H1 (cell line): ENCODE data around the gene CFAP58.

Experiments
- CBX5 ChIP-seq: fragments of 300-800, 300-1000 bp; sonication (generic); IDR thresholded peaks from 2 replicates; pipeline ENCODE4 v1.7.1; 2016; ENCODE audit warnings: antibody characterized with exemption, low read length, low read depth
- CBX8 ChIP-seq: fragments of 300-800, 300-1000 bp; sonication (generic); IDR thresholded peaks from 2 replicates; pipeline ENCODE4 v1.7.1; 2016; ENCODE audit warnings: low read depth, low read length, borderline replicate concordance
- CTCF ChIP-seq, 3 experiments: IDR thresholded peaks; 1 replicate in 2 of 3; 2 replicates in 1 of 3; pipeline versions ENCODE4 v1.5.1 to v1.6.1; 2011; ENCODE audit warnings: low read length in 3 of 3, mild to moderate bottlenecking in 3 of 3, inconsistent platforms in 2 of 3, low read depth in 1 of 3, moderate library complexity in 1 of 3; ENCODE audit not compliant: insufficient read depth in 1 of 3; ENCODE audit errors: control extremely low read depth in 1 of 3
- KDM1A ChIP-seq: fragments of 200-600, 300-600 bp; sonication (generic); IDR thresholded peaks from 2 replicates; pipeline ENCODE4 v1.7.1; 2016; ENCODE audit warnings: mild to moderate bottlenecking, low read length, borderline replicate concordance
- MAX ChIP-seq: IDR thresholded peaks from 2 replicates; pipeline ENCODE4 v1.6.1; 2012; ENCODE audit warnings: inconsistent platforms
- POLR2AphosphoS5 ChIP-seq: IDR thresholded peaks from 2 replicates; pipeline ENCODE4 v1.6.1; 2011; ENCODE audit warnings: low read depth, low read length
- SP1 ChIP-seq: IDR thresholded peaks from 2 replicates; pipeline ENCODE4 v1.6.1; 2011; ENCODE audit warnings: low read depth, low read length
- SRF ChIP-seq: IDR thresholded peaks from 2 replicates; pipeline ENCODE4 v1.6.1; 2011; ENCODE audit warnings: mild to moderate bottlenecking, low read depth, low read length, moderate library complexity

GRCh38 chr10:104502907-104503306 lies 149.3 kb downstream of the CFAP58 start:
- no peak for TF ChIP-seq CTCF (IDR thresholded peaks at IDR 0.05; ENCODE audit: control extremely low read depth in 1 of 3, insufficient read depth in 1 of 3, low read depth in 1 of 3, low read length in 3 of 3)
- TF ChIP-seq KDM1A = no peak
- TF ChIP-seq CBX5 = no peak
- TF ChIP-seq MAX = no peak
- TF ChIP-seq CBX8 = no peak
- TF ChIP-seq SRF = no peak
- no peak for TF ChIP-seq POLR2AphosphoS5
- no peak for TF ChIP-seq SP1
